ENCODE results near the gene MRS2. TPM values are rescaled to one million over a fixed set of nuclear protein-coding genes. Genes with fewer than 3 reads are reported as not detected.
A peak's percentile ranks its signal among the peaks of the same experiment; 100 is the strongest.
"Not testable (repeated sequence)": the region's sequence is repeated elsewhere in the genome, so short reads cannot be mapped to it uniquely, and the experiment has no call there.

Gene MRS2, protein sequence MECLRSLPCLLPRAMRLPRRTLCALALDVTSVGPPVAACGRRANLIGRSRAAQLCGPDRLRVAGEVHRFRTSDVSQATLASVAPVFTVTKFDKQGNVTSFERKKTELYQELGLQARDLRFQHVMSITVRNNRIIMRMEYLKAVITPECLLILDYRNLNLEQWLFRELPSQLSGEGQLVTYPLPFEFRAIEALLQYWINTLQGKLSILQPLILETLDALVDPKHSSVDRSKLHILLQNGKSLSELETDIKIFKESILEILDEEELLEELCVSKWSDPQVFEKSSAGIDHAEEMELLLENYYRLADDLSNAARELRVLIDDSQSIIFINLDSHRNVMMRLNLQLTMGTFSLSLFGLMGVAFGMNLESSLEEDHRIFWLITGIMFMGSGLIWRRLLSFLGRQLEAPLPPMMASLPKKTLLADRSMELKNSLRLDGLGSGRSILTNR
- total RNA-seq = 10 to 100 TPM; 28.1 to 29.2 TPM

DNA sequence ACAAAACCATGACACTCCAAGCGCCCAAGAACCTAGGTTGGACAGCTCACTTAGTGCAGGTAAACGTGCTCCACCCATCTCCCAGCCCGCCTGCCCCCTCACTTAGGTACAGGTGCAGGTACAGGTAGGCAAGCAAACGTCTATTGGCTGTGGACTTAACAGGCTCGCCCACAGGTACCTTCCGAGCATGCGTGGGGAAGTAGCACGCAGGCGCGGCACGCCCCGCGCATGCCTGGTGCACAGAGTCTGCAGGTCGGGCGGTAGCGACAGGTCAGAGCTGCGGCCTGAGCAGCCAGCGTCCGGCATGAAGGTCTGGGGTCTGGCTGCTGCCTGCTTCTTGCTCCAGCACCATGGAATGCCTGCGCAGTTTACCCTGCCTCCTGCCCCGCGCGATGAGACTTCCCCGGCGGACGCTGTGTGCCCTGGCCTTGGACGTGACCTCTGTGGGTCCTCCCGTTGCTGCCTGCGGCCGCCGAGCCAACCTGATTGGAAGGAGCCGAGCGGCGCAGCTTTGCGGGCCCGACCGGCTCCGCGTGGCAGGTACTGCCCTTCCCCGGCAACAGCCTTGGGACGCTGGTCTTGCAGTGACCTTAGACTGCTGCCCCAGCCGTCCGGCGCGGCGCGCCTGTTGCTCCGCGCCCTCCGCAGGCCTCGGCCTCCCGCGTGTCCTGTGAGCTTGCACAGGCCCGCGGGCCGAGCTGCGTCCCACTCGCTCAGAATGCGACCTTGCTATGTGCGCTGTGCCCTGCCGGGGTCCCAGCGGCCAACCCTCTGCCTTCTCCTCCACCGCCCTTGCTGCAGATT, at the start of gene MRS2:
Gene MRS2 (plus strand): TSS at position 240 of the 804 bp plus-strand sequence. CDS start 111 bp downstream, at position 351.
- no peaks in the 10 kb centered on the region for H3K9me3 Mint-ChIP-seq
- H3K36me3 Mint-ChIP-seq = peaks cover 4% of the 10 kb centered on the region
- H3K27me3 Mint-ChIP-seq = peaks cover 28% of the 10 kb centered on the region
- peak within 1 kb of the TSS; percentile 62 for H3K27ac Mint-ChIP-seq
- DNase-seq = peak; percentile 78
- peak within 1 kb of the TSS; percentile 89 for H3K4me3 Mint-ChIP-seq
- H3K4me1 Mint-ChIP-seq = peaks cover 20% of the 10 kb centered on the region

DNA sequence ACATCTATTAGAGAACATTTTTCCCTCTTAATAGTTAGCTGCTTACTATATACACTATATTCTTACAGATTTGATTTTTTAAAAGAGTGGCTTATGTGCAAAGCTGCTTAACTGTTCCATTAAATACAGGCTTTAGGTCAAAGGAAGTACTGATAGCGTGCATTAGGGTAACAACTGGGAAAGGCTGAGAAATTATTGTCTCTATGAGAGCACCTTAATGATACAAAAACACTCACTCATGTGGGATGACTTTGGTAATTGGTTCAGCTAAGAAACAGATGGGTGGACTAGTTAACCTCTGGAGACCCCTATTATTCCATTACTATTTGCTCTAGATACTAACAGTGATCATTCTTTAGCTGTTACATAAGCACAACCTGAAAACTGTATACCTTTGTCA, 48.9 kb upstream of the MRS2 start:
- no peaks in the 10 kb centered on the region for H3K9me3 Mint-ChIP-seq
- peaks cover 34% of the 10 kb centered on the region for H3K27me3 Mint-ChIP-seq
- no peak for DNase-seq
- H3K36me3 Mint-ChIP-seq = no peaks in the 10 kb centered on the region
- H3K4me1 Mint-ChIP-seq = peaks cover 12% of the 10 kb centered on the region
- no peak overlapping the region for H3K4me3 Mint-ChIP-seq
- H3K27ac Mint-ChIP-seq = no peak overlapping the region

DNA sequence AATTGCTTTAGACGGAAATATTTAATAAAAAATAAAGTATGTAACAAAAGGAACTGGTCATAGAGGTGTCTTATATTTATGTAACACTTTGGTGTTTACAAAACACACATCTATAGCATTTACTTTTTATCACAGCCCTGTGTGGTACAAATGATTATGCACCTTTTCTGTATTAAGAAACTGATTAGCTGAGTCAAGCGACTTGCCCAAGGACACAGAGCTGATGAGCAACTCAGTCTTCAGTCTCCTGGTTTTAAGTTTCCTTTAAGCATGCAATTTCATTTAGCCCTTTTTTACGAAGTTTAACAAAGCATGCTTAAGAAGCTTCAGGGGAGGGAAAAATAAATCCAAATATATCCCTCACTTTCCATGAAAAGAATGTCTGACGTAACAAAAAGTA, 47.3 kb upstream of the MRS2 start:
- H3K9me3 Mint-ChIP-seq = no peaks in the 10 kb centered on the region
- H3K36me3 Mint-ChIP-seq = no peaks in the 10 kb centered on the region
- peaks cover 19% of the 10 kb centered on the region for H3K4me1 Mint-ChIP-seq
- no peak overlapping the region for H3K4me3 Mint-ChIP-seq
- DNase-seq = no peak
- peaks cover 30% of the 10 kb centered on the region for H3K27me3 Mint-ChIP-seq
- no peak overlapping the region for H3K27ac Mint-ChIP-seq

DNA sequence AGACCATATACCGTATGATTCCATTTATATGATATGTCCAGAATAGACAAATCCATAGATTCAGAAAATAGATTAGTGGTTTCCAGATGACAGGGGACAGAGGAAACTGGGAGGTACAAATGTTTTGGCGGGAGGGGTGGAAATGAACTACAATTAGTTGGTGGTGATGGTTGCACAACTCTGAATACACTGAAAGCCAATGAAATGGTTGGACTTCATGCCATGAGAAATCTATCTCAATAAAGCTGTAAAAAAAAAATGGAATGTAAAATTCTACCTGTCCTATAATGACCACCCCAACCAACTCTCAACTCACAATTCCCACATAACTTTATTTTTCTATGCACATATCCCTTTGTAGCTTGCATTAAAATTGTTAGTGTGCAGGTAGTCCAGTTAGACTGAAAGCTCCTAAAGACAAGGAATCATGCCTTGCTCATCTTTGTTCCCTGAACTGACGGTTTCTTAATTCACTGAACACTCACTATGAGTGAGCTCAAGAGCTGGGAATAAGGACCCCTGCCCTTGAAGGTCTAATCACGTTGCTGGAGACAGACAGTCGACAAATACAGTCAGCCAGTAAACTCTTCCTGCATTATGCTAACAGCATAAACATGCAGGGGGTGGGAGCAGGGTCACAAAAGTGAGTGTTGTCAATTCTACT, 46.3 kb upstream of the MRS2 start:
- H3K27me3 Mint-ChIP-seq = peaks cover 25% of the 10 kb centered on the region
- no peak overlapping the region for H3K27ac Mint-ChIP-seq
- peaks cover 25% of the 10 kb centered on the region for H3K4me1 Mint-ChIP-seq
- H3K9me3 Mint-ChIP-seq = no peaks in the 10 kb centered on the region
- no peaks in the 10 kb centered on the region for H3K36me3 Mint-ChIP-seq
- no peak overlapping the region for H3K4me3 Mint-ChIP-seq
- DNase-seq = no peak

DNA sequence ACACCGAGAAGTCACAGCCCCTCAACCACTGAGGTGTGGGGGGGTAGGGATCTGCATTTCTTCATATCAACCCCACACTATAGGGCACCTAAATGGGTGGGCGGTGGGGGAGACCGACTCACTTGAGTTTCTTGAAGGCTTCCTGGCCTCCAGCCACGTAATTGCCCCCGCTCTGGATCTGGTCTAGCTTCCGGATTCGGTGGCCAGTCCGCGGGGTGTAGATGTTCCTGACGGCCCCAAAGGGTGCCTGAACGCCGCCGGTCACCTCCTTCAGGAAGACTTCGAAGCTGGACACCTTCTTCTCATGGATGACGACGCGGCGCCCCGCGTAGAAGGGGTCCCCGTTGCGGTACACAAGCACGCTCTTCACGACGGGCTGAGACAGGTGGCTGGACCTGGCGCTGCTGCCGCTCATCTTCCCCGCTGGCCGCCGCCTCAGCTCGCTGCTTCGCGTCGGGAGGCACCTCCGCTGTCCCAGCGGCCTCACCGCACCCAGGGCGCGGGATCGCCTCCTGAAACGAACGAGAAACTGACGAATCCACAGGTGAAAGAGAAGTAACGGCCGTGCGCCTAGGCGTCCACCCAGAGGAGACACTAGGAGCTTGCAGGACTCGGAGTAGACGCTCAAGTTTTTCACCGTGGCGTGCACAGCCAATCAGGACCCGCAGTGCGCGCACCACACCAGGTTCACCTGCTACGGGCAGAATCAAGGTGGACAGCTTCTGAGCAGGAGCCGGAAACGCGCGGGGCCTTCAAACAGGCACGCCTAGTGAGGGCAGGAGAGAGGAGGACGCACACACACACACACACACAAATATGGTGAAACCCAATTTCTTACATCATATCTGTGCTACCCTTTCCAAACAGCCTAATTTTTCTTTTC, 45.2 kb upstream of the MRS2 start, which contains the start of gene DCDC2:
Gene DCDC2 (minus strand): TSS at position 724 of the 883 bp plus-strand sequence. CDS start 309 bp downstream, at position 415.
- peaks cover 25% of the 10 kb centered on the region for H3K27me3 Mint-ChIP-seq
- H3K9me3 Mint-ChIP-seq = no peaks in the 10 kb centered on the region

DNA sequence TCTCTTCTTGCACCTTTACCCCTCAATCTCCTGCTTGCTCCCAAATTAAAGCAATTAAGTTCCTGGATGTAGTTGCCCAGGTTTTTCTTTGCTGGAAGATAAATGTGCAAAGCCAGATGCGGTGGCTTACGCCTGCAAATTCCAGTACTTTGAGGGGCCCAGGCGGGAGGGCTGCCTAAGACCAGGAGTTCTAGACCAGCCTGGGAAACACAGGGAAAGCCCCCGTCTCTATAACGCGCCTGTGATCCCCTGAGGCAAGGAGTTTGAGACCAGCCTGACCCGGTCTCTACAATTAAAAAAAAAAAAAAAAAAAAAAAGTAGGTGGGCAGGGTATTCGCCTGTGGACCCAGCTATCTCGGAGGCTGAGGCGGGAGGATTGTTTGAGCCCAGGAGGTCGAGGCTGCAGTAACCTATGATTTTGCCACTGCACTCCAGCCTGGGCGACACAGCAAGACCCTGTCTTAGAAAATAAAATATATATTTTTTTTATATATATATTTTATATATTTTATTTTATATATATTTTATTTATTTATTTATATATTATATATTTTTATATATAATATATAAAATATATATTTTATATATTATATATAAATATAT, 44.4 kb upstream of the MRS2 start:
- Mint-ChIP-seq H3K27ac (no peak overlapping the region), H3K36me3 (no peaks in the 10 kb centered on the region), H3K4me3 (peak overlapping the region; percentile 71), H3K4me1 (peaks cover 25% of the 10 kb centered on the region), H3K9me3 (no peaks in the 10 kb centered on the region), H3K27me3 (peaks cover 25% of the 10 kb centered on the region)
- DNase-seq = no peak

More for the DNA sequence above, 45.2 kb upstream of the MRS2 start, which contains the start of gene DCDC2:
- Mint-ChIP-seq H3K36me3 (no peaks in the 10 kb centered on the region), H3K4me3 (peak within 1 kb of the TSS; percentile 71), H3K4me1 (peaks cover 25% of the 10 kb centered on the region), H3K27ac (no peak within 1 kb of the TSS)
- peak; percentile 38 for DNase-seq

DNA sequence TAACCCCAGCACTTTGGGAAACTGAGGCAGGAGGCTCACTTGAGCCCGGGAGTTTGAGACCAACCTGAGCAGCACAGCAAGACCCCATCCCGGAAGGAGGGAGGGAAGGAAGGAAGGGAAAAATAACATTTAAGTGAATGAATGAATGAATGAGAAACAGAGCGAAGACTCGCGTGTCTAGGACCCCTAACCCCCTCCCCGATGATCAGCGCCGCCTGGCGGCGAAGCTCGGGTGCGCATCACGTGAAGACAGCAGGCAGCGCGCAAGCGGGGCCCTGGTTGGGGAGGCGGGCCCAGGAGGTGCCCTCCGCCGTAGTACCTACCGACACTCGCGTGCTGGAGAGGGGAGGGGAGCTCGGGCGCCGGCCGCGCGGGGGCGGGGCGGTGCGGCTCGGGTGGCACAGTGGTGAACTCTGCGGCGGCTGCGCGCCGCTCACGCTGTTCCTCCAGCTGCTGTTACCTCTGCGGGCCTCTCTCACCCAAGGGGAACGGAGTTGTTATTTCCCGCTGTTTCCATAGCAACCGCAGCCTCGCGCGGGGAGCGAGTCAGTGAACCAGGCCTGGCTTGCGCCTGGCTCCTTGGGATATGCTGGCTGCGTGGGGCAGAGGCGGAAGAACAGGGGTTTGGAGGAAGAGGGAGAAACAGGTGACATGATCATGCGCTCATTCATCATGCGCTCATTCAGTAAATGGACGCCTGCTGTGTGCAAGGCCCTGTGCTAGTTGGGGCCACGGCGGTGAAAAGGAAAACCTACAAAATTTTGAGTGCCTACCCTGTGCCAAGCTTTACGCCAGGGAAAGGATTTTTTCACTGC, 42.9 kb upstream of the MRS2 start:
- no peaks in the 10 kb centered on the region for H3K36me3 Mint-ChIP-seq
- peaks cover 25% of the 10 kb centered on the region for H3K4me1 Mint-ChIP-seq
- H3K9me3 Mint-ChIP-seq = no peaks in the 10 kb centered on the region
- peaks cover 25% of the 10 kb centered on the region for H3K27me3 Mint-ChIP-seq
- peak; percentile 86 for DNase-seq
- H3K4me3 Mint-ChIP-seq = peak overlapping the region; percentile 82
- peak overlapping the region; percentile 26 for H3K27ac Mint-ChIP-seq

DNA sequence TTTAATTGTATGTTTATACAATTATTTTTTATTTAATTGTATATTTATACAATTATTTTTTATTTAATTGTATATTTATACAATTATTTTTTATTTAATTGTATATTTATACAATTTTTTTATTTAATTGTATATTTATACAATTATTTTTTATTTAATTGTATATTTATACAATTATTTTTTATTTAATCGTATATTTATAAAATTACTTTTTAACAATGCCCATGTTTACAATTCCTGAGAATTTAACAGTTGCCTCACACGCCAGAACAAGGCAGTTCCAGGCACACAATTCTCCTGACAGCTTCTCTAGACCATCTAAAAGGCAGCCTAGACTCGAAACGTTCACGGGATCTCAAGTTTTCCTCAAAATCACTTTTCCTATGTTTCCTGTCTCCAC, 40.4 kb upstream of the MRS2 start:
- H3K4me1 Mint-ChIP-seq = peaks cover 21% of the 10 kb centered on the region
- H3K27me3 Mint-ChIP-seq, H3K36me3 Mint-ChIP-seq, H3K27ac Mint-ChIP-seq, H3K9me3 Mint-ChIP-seq, H3K4me3 Mint-ChIP-seq, DNase-seq: not testable (repeated sequence)

DNA sequence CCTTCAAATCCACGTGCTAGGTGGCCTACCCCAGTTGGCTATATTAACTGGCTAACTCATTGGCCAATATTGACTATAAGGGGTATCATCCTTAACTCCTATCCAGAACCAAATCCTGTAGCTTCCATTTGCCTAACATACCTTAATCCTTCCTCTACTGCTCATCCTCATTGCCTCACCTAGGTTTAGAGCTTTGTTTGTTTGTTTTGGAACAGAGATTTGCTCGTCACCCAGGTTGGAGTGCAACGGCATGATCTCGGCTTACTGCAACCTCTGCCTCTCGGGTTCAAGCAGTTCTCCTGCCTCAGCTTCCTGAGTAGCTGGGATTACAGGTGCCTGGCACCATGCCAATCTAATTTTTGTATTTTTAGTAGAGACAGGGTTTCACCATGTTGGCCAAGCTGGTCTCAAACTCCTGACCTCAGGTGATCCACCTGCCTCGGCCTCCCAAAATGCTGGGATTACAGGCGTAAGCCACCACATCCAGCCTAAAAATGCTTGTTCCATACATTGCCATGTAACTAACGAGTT, 37.6 kb upstream of the MRS2 start:
- H3K27ac Mint-ChIP-seq, H3K27me3 Mint-ChIP-seq, H3K36me3 Mint-ChIP-seq, H3K9me3 Mint-ChIP-seq, DNase-seq, H3K4me3 Mint-ChIP-seq, H3K4me1 Mint-ChIP-seq: not testable (repeated sequence)

DNA sequence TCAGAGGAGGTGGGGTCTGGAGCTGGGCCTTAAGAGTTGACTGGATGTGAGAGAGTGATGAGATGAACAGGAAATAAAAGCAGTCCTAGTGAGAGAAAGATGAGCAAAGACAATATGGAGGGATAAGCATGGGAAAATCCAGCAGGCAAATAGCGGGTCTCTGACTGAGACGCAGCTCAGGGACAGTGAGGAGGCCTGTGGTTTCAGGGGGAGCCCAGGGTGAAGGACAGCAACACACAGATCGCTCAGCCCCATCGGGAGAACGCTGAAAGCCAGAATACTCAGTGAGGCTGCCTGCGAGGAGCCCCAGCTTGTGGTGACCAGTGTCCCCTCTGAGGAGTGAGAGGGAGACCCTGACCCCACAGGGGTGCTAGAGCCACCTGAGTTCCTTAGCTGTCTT, 28.1 kb upstream of the MRS2 start:
- Mint-ChIP-seq H3K4me1 (no peaks in the 10 kb centered on the region), H3K27ac (no peak overlapping the region), H3K36me3 (no peaks in the 10 kb centered on the region), H3K27me3 (peaks cover 16% of the 10 kb centered on the region), H3K9me3 (no peaks in the 10 kb centered on the region), H3K4me3 (no peak overlapping the region)
- no peak for DNase-seq

DNA sequence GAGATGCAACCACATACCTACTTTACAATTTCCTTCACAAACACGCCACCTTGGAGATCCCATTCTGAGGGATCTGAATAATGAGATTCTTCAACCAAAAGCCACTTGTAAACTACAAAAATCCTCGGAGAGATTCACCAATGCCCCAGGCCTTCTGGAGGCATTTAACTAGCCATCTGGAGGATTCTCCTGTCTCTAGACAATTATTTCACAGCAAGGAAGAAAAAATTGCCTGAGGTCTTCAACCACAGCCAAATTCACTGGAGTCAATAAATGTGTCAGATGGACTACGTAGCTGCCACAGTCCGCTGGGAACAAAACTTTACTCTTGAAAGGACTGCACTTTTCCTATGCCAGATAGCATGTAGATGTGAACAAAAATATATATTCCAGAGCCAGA, 25.9 kb upstream of the MRS2 start:
- DNase-seq = no peak
- Mint-ChIP-seq H3K9me3 (no peaks in the 10 kb centered on the region), H3K27ac (no peak overlapping the region), H3K27me3 (peaks cover 9% of the 10 kb centered on the region), H3K4me3 (no peak overlapping the region), H3K36me3 (no peaks in the 10 kb centered on the region), H3K4me1 (no peaks in the 10 kb centered on the region)

DNA sequence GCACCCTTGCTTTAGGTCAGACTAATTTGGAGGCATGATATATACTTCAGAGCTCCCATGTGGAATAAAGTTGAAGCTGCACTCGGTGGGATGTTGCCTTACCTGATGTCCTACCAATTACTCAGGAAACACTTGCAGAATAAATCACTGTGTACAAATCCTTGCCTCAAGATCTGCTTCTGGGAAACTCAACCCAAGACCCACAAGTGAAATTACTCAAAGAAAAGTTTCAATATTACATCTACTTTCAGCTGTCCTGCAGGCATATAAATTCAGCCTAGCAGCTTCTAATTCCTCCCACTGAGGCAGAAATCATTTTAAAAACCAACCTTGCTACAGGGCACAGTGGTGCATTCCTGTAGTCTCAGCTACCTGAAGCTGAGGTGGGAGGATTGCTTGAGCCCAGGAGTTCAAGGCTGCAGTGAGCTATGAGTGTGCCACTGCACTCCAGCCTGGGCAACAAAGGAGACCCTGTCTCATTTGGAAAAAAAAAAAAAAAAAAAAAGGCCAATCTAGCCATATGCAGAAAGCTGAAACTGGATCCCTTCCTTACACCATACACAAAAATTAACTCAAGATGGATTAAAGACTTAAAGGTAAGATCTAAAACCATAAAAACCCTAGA, 24.2 kb upstream of the MRS2 start:
- Mint-ChIP-seq H3K27me3 (peaks cover 2% of the 10 kb centered on the region), H3K4me3 (no peak overlapping the region), H3K36me3 (no peaks in the 10 kb centered on the region), H3K27ac (no peak overlapping the region), H3K9me3 (no peaks in the 10 kb centered on the region), H3K4me1 (no peaks in the 10 kb centered on the region)
- no peak for DNase-seq
